Ishikawa (cell line): Measurements from ENCODE around the gene TMEM212.
A peak's percentile ranks its signal among the peaks of the same experiment; 100 is the strongest.

Source experiments
- CEBPB ChIP-seq: IDR thresholded peaks from 2 replicates; pipeline ENCODE4 v1.6.1; 2012
- CREB1 ChIP-seq: IDR thresholded peaks from 2 replicates; pipeline ENCODE4 v1.6.1; 2012; ENCODE audit warnings: low read depth
- EGR1 ChIP-seq: IDR thresholded peaks from 2 replicates; pipeline ENCODE4 v1.6.1; 2012
- EP300 ChIP-seq: IDR thresholded peaks from 2 replicates; pipeline ENCODE4 v1.6.1; 2012; ENCODE audit warnings: borderline replicate concordance
- FOXM1 ChIP-seq: IDR thresholded peaks from 2 replicates; pipeline ENCODE4 v1.6.1; 2012; ENCODE audit warnings: low read depth, borderline replicate concordance
- MAX ChIP-seq: IDR thresholded peaks from 2 replicates; pipeline ENCODE4 v1.6.1; 2012
- NFIC ChIP-seq: IDR thresholded peaks from 2 replicates; pipeline ENCODE4 v1.6.1; 2012
- RAD21 ChIP-seq: IDR thresholded peaks from 2 replicates; pipeline ENCODE4 v1.6.1; 2012; ENCODE audit warnings: low read depth
- REST ChIP-seq: IDR thresholded peaks from 2 replicates; pipeline ENCODE4 v1.6.1; 2012; ENCODE audit warnings: low read depth, mild to moderate bottlenecking
- TAF1 ChIP-seq: IDR thresholded peaks from 2 replicates; pipeline ENCODE4 v1.6.1; 2012; ENCODE audit warnings: low read depth, mild to moderate bottlenecking
- TCF12 ChIP-seq: IDR thresholded peaks from 2 replicates; pipeline ENCODE4 v1.6.1; 2012; ENCODE audit warnings: low read depth
- TEAD4 ChIP-seq: IDR thresholded peaks from 2 replicates; pipeline ENCODE4 v1.6.1; 2012
- USF1 ChIP-seq: IDR thresholded peaks from 2 replicates; pipeline ENCODE4 v1.6.1; 2012
- YY1 ChIP-seq: IDR thresholded peaks from 2 replicates; pipeline ENCODE4 v1.6.1; 2012; ENCODE audit warnings: low read depth
- ZBTB7A ChIP-seq: IDR thresholded peaks from 2 replicates; pipeline ENCODE4 v1.6.1; 2012; ENCODE audit warnings: low read depth

Gene TMEM212

GRCh38 chr3:171806200-171807128, 36.7 kb upstream of the TMEM212 start:
- TF ChIP-seq FOXM1 (no peak), TCF12 (no peak), EP300 (no peak), RAD21 (no peak), MAX (no peak), CEBPB (no peak), REST (no peak), TEAD4 (no peak)

- TF ChIP-seq EP300 (no peak), REST (no peak), TCF12 (no peak), USF1 (no peak), ZBTB7A (no peak), RAD21 (no peak), EGR1 (no peak), CREB1 (no peak), TAF1 (no peak), NFIC (no peak), TEAD4 (no peak), YY1 (no peak), FOXM1 (no peak), MAX (no peak), CEBPB (no peak)
Measured at GRCh38 chr3:171807129-171807675, 35.9 kb upstream of the TMEM212 start.

GRCh38 chr3:171807806-171808205, 35.3 kb upstream of the TMEM212 start:
- TF ChIP-seq FOXM1 (no peak), TEAD4 (no peak), TAF1 (no peak), RAD21 (no peak), NFIC (no peak)

DNA sequence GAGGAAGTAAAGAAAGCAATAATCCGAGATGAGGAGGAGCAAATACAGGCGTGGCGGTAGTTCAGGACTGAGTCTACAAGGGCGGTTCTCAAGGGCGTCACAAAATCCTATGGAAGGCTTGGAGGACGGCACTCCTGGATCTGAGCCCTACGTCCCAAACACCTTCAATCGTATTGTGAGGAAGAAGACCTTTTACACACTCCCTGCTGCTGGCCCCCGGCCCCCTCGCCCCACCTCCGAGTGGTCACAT, 33.6 kb upstream of the TMEM212 start:
- TF ChIP-seq MAX (no peak), ZBTB7A (peak; percentile 21; the same call in 1 of the 2 replicates), YY1 (no peak)

GRCh38 chr3:171809861-171810628, 33.1 kb upstream of the TMEM212 start, which contains the start of gene PLD1:
TSS of gene PLD1 (minus strand) at chr3:171810483. CDS start at chr3:171738051, 72,432 bp downstream.
- TF ChIP-seq CEBPB (no peak; the same call in 1 of the 2 replicates), TEAD4 (peak; percentile 92), TAF1 (peak; percentile 58; the same call in 1 of the 2 replicates), ZBTB7A (no peak; the same call in 1 of the 2 replicates), MAX (peak; percentile 94), EP300 (peak; percentile 50), EGR1 (peak; percentile 77), NFIC (peak; percentile 64), FOXM1 (no peak), CREB1 (no peak), TCF12 (peak; percentile 81), RAD21 (no peak; the same call in 1 of the 2 replicates), USF1 (no peak; the same call in none of the 2 replicates), YY1 (peak; percentile 45), REST (no peak; the same call in 1 of the 2 replicates)
